CD4-positive, alpha-beta memory T cell (primary cell): ENCODE results near the gene COL1A2. TPM values are rescaled to one million over a fixed set of nuclear protein-coding genes. Genes with fewer than 3 reads are reported as not detected.

Source experiments
- CTCF ChIA-PET: fragments of 350-600 bp; sonication (Branson Sonifier 250); formaldehyde crosslinking; loops from one replicate; lab custom pipeline; 2021; ENCODE audit warnings: inconsistent platforms; ENCODE audit not compliant: partially characterized antibody; lab: Charles Lee
- POLR2A ChIA-PET: fragments of 350-600 bp; sonication (Branson Sonifier 250); formaldehyde crosslinking; loops from one replicate; lab custom pipeline; 2021; ENCODE audit not compliant: partially characterized antibody; lab: Charles Lee
- DNase-seq, 5 donors: peaks; one replicate each; pipeline versions ENCODE4 v3.0.0 to v3.0.0-alpha.2; 2020 to 2022; ENCODE audit warnings: mixed read lengths in 1 of 5
- H3K27ac ChIP-seq: one replicate; pipeline ENCODE4 v1.7.0; 2013; ENCODE audit warnings: low read depth, low read length
- H3K27me3 ChIP-seq: 2 replicates; pipeline ENCODE4 v1.7.0; 2013; ENCODE audit warnings: mild to moderate bottlenecking, low read length, moderate library complexity; ENCODE audit not compliant: insufficient read depth
- H3K36me3 ChIP-seq: 2 replicates; pipeline ENCODE4 v1.7.0; 2013; ENCODE audit warnings: mild to moderate bottlenecking, low read length, moderate library complexity; ENCODE audit not compliant: insufficient read depth
- H3K4me1 ChIP-seq: 2 replicates; pipeline ENCODE4 v1.7.0; 2013; ENCODE audit warnings: mild to moderate bottlenecking, low read length, moderate library complexity; ENCODE audit not compliant: insufficient read depth
- H3K4me3 ChIP-seq, 2 donors: one replicate each; pipeline ENCODE4 v1.7.0; 2013; ENCODE audit warnings: low read length in 2 of 2, mild to moderate bottlenecking in 1 of 2
- H3K9me3 ChIP-seq, 2 donors: one replicate each; pipeline ENCODE4 v1.7.0; 2013; ENCODE audit warnings: low read length in 2 of 2, control low read depth in 1 of 2; ENCODE audit not compliant: control insufficient read depth in 1 of 2
- H3K27ac Mint-ChIP-seq, 7 donors: one replicate each; pipeline ENCODE4 v1.8.0; 2020 to 2021; ENCODE audit warnings: mixed read lengths in 7 of 7, mild to moderate bottlenecking in 6 of 7, inconsistent platforms in 3 of 7, moderate library complexity in 3 of 7
- H3K27me3 Mint-ChIP-seq, 2 donors: one replicate each; pipeline ENCODE4 v1.8.0; 2020 to 2021; ENCODE audit warnings: mixed read lengths in 2 of 2
- H3K36me3 Mint-ChIP-seq, 2 donors: one replicate each; pipeline ENCODE4 v1.8.0; 2020 to 2021; ENCODE audit warnings: mixed read lengths in 2 of 2, inconsistent platforms in 1 of 2, mild to moderate bottlenecking in 1 of 2
- H3K4me1 Mint-ChIP-seq, 4 donors: one replicate each; pipeline ENCODE4 v1.8.0; 2020 to 2021; ENCODE audit warnings: mixed read lengths in 4 of 4, mild to moderate bottlenecking in 1 of 4
- H3K4me3 Mint-ChIP-seq, 8 donors: one replicate each; pipeline ENCODE4 v1.8.0; 2020 to 2021; ENCODE audit warnings: mixed read lengths in 8 of 8, mild to moderate bottlenecking in 7 of 8, moderate library complexity in 6 of 8, inconsistent platforms in 3 of 8
- H3K9me3 Mint-ChIP-seq, 8 donors: one replicate each; pipeline ENCODE4 v1.8.0; 2020 to 2021; ENCODE audit warnings: mixed read lengths in 8 of 8, mild to moderate bottlenecking in 5 of 8, inconsistent platforms in 3 of 8, moderate library complexity in 1 of 8
- intact Hi-C: fragments of 100-400 bp; cut with micrococcal nuclease; formaldehyde crosslinking; loops from one replicate; pipeline ENCODE4 v1.15.1; 2023
- polyA plus RNA-seq, 2 donors: library from polyadenylated mRNA; unstranded; fragments of 300-500 nt; fragmentation: Illumina TruSeq; gene quantifications; one replicate each; pipeline ENCODE4 v1.2.3, GENCODE V29; 2021
- total RNA-seq, 2 experiments: library from RNA; stranded (reverse); gene quantifications; one replicate each; pipeline ENCODE4 v1.2.3, GENCODE V29; 2021

COL1A2 gene
- total and polyA plus RNA-seq, 4 experiments from 2014 or later: not detected

DNA sequence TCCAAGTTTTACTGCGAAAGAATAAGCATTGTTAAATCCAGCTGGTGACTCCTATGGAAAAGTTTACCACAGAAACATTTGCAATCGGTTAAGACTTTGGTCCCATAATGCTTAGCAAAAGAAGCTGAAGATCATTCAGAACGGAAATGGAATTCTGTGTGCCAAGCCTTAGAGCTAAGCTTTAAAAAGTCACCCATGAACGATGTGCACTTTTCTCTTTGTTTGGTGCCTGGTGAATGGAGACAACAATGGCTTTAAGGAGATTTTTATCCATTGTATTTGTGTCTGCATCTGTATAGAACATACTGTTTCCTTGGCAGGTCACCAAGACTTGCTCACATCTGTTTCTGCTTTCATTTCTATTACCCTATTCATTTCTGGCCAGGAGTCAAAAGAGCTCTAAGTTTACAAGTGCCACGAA lies 26.3 kb upstream of the COL1A2 start:
- Mint-ChIP-seq H3K4me3 (no peak overlapping the region), H3K9me3 (peaks cover 0 to 6% (median 0%) of the 10 kb centered on the region in 8 donors), H3K36me3 (no peaks in the 10 kb centered on the region), H3K27me3 (peaks cover 6% of the 10 kb centered on the region in 2 donors), H3K27ac (no peak overlapping the region), H3K4me1 (no peaks in the 10 kb centered on the region)
- Histone ChIP-seq H3K27me3 (no peaks in the 10 kb centered on the region), H3K27ac (no peak overlapping the region), H3K4me3 (no peak overlapping the region), H3K4me1 (no peaks in the 10 kb centered on the region), H3K36me3 (no peaks in the 10 kb centered on the region), H3K9me3 (no peaks in the 10 kb centered on the region)
- intact Hi-C loops: no loop called here
- DNase-seq: no peak
- CTCF ChIA-PET: no interaction called here
- POLR2A ChIA-PET: no interaction called here

DNA sequence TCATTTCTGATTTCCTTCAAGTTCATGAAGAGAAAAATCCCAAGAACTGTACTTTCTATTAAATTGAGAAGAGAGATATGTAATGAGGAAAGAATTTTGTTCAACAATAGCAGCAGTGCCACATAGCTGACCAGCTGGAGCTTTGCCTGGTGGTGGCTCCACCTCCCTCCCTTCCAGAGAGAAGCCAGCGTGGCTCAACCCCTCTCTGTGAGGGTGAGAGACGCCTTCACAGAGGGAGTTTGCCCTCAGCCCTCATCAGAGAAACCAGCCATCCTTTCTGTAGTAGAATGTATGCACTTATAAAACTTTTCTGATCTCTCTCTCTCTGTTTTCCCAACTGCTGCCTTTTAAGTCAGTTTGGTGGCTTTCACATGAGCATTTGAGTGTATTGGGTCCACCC lies 20.5 kb upstream of the COL1A2 start:
- intact Hi-C loops: no loop called here
- Mint-ChIP-seq H3K36me3 (no peaks in the 10 kb centered on the region), H3K27ac (no peak overlapping the region), H3K4me3 (no peak overlapping the region), H3K4me1 (no peaks in the 10 kb centered on the region), H3K27me3 (peaks cover 6 to 14% of the 10 kb centered on the region in 2 donors), H3K9me3 (peaks cover 0 to 4% (median 0%) of the 10 kb centered on the region in 8 donors)
- H3K4me3 ChIP-seq: no peak overlapping the region
- H3K27ac ChIP-seq: no peak overlapping the region
- no peaks in the 10 kb centered on the region for H3K9me3 ChIP-seq
- H3K36me3 ChIP-seq: no peaks in the 10 kb centered on the region
- H3K4me1 ChIP-seq: no peaks in the 10 kb centered on the region
- no peaks in the 10 kb centered on the region for H3K27me3 ChIP-seq
- ChIA-PET CTCF (no interaction called here), POLR2A (no interaction called here)
- no peak for DNase-seq

DNA sequence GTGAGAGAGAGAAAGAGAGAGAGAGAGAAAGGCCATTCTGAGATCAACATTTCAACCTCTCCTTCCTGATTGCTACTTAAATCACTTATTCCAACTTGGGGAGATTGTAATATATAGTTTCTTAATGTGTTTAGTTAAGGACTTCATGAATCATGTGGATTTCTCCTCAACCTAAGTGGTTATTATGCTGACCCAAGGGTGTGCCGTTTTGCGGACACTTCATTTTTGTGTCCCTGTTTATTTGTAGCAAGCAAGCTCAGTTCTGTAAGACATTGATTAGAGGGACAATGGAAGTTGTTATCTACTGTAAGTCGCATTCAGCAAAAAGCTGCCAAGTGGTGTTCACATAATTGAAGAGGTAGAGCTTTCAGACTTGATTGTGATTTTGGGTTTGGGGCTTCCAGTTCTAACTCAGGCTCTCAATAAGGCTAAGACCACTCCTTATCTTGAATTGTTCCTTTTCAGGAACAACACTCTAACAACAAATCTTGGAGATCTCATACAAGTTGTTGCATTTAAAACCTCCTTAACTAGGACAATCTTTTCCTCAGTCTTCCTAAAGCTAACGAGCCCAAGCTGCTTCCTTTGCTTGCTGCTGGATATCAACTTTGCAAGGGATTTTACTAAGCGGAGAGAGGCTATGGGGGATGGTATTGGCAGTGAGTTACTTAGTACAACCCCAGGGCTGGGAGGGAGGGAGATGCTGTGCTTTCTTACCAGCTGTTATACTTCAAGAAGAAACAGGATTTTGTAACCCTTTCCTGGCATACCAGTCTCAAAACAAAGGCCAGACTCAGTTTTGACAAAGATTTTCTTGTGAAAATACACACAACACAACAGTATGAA lies 19.8 kb upstream of the COL1A2 start:
- no peaks in the 10 kb centered on the region for H3K9me3 ChIP-seq
- no peaks in the 10 kb centered on the region for H3K36me3 ChIP-seq
- DNase-seq: no peak
- no peaks in the 10 kb centered on the region for H3K27me3 ChIP-seq
- peaks cover 7 to 16% of the 10 kb centered on the region in 2 donors for H3K27me3 Mint-ChIP-seq
- H3K4me3 Mint-ChIP-seq: no peak overlapping the region
- ChIA-PET POLR2A (no interaction called here), CTCF (no interaction called here)
- H3K4me1 ChIP-seq: no peaks in the 10 kb centered on the region
- H3K4me1 Mint-ChIP-seq: no peaks in the 10 kb centered on the region
- H3K4me3 ChIP-seq: no peak overlapping the region
- peaks cover 0 to 4% (median 1%) of the 10 kb centered on the region in 8 donors for H3K9me3 Mint-ChIP-seq
- H3K27ac Mint-ChIP-seq: no peak overlapping the region
- intact Hi-C loops: no loop called here
- H3K36me3 Mint-ChIP-seq: no peaks in the 10 kb centered on the region
- no peak overlapping the region for H3K27ac ChIP-seq

DNA sequence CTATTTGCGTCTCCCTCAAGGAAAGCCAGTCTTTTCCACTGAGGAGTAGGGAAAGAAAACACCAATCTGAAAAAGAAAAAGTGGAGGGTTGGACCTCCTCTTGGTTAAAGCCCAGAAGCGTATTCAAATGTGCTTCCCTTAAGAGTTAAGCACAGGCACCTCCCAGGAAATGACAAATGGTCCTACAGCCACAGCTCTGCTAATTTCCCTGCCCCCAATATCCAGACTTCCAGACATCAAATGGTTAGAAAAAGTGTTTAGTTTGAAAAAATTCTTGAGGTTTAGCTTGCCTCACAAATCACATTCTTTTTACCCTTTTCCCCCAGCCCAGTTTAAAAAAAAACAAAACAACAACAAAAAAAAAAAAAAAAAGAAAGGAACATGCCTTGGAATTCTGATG lies 19.0 kb upstream of the COL1A2 start:
- Mint-ChIP-seq H3K4me1 (no peaks in the 10 kb centered on the region), H3K36me3 (no peaks in the 10 kb centered on the region)
- POLR2A ChIA-PET: no interaction called here

DNA sequence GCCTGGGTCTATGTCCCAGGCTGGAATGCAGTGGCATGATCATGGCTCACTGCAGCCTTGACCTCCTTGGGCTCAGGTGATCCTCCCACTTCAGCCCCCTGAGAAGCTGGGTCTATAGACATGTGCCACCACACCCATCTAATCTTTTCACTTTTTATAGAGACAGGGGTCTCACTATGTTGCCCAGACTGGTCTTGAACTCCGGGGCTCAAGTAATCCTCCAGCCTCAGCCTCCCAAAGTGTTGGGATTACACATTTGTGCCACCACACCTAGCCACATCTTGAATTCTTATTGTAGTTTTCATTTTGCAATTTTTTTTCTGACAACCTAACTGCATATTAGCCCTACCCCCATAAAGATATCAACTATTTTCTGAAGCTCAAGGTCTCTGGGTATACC lies 18.4 kb upstream of the COL1A2 start:
- Histone ChIP-seq H3K4me3 (no peak overlapping the region), H3K27ac (no peak overlapping the region), H3K27me3 (no peaks in the 10 kb centered on the region), H3K36me3 (no peaks in the 10 kb centered on the region), H3K4me1 (no peaks in the 10 kb centered on the region), H3K9me3 (no peaks in the 10 kb centered on the region)
- intact Hi-C loops: no loop called here
- Mint-ChIP-seq H3K4me3 (no peak overlapping the region), H3K27me3 (peaks cover 7 to 16% of the 10 kb centered on the region in 2 donors), H3K27ac (no peak overlapping the region), H3K36me3 (no peaks in the 10 kb centered on the region), H3K4me1 (no peaks in the 10 kb centered on the region), H3K9me3 (peaks cover 0 to 4% (median 1%) of the 10 kb centered on the region in 8 donors)
- POLR2A ChIA-PET: no interaction called here
- no peak for DNase-seq
- CTCF ChIA-PET: no interaction called here

More for the DNA sequence above, 19.0 kb upstream of the COL1A2 start:
- Mint-ChIP-seq H3K4me3 (no peak overlapping the region), H3K27me3 (peaks cover 7 to 16% of the 10 kb centered on the region in 2 donors), H3K9me3 (peaks cover 0 to 4% (median 1%) of the 10 kb centered on the region in 8 donors), H3K27ac (no peak overlapping the region)
- CTCF ChIA-PET: no interaction called here
- no peaks in the 10 kb centered on the region for H3K4me1 ChIP-seq
- H3K36me3 ChIP-seq: no peaks in the 10 kb centered on the region
- intact Hi-C loops: no loop called here
- no peak overlapping the region for H3K4me3 ChIP-seq
- no peak overlapping the region for H3K27ac ChIP-seq
- no peak for DNase-seq
- H3K27me3 ChIP-seq: no peaks in the 10 kb centered on the region
- no peaks in the 10 kb centered on the region for H3K9me3 ChIP-seq

DNA sequence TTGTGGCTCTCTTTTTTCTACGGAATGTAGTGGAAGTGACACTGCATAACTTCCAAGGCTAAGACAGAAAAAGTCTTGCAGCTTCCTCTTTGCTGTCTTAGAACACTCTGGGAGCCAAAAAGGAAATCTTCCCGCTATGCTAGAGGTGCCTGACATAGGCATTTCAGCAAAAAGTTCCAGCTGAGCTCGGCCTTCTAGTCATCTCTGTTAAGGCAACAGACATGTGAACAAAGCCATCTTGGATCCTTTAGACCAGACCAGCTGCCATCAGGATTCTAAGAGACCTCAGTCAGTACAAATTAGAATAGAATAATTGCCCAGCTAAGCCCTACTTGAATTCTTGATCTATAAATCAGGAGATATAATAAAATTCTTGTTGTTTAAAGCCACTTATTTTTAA lies 16.3 kb upstream of the COL1A2 start:
- no peaks in the 10 kb centered on the region for H3K4me1 ChIP-seq
- no peaks in the 10 kb centered on the region for H3K27me3 ChIP-seq
- intact Hi-C loops: no loop called here
- H3K27ac ChIP-seq: no peak overlapping the region
- H3K36me3 Mint-ChIP-seq: no peaks in the 10 kb centered on the region
- DNase-seq: no peak
- no peak overlapping the region for H3K4me3 Mint-ChIP-seq
- no peaks in the 10 kb centered on the region for H3K4me1 Mint-ChIP-seq
- ChIA-PET POLR2A (no interaction called here), CTCF (no interaction called here)
- no peaks in the 10 kb centered on the region for H3K9me3 ChIP-seq
- H3K27ac Mint-ChIP-seq: no peak overlapping the region
- no peak overlapping the region for H3K4me3 ChIP-seq
- no peaks in the 10 kb centered on the region for H3K36me3 ChIP-seq
- peaks cover 0 to 4% (median 0%) of the 10 kb centered on the region in 8 donors for H3K9me3 Mint-ChIP-seq
- peaks cover 5 to 10% of the 10 kb centered on the region in 2 donors for H3K27me3 Mint-ChIP-seq

DNA sequence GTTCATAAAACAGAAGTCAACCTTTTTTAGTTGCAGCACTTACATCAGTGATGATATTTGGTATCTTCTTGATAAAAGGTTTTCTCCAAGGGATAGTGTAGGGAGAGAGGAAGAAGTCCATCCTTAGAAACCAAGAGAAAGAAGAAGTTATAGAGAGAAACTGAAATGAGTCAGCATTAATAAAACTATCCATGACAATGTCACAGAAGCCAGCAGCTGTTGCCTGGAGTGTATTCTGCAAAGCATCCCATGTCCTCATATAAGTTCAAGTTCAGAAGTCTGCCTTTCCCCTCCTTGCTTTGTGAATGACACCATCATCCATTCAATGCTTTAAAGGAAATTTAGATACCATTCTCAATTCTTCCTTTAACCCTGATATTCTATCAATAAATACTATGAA lies 14.4 kb upstream of the COL1A2 start:
- peaks cover 0 to 4% (median 0%) of the 10 kb centered on the region in 8 donors for H3K9me3 Mint-ChIP-seq

More for the DNA sequence above, 14.4 kb upstream of the COL1A2 start:
- no peak for DNase-seq
- POLR2A ChIA-PET: no interaction called here
- H3K27me3 ChIP-seq: no peaks in the 10 kb centered on the region
- Mint-ChIP-seq H3K27me3 (peaks cover 2 to 3% of the 10 kb centered on the region in 2 donors), H3K36me3 (no peaks in the 10 kb centered on the region), H3K27ac (no peak overlapping the region), H3K4me1 (no peaks in the 10 kb centered on the region), H3K4me3 (no peak overlapping the region)
- H3K36me3 ChIP-seq: no peaks in the 10 kb centered on the region
- H3K27ac ChIP-seq: no peak overlapping the region
- H3K4me3 ChIP-seq: no peak overlapping the region
- CTCF ChIA-PET: no interaction called here
- H3K4me1 ChIP-seq: no peaks in the 10 kb centered on the region
- H3K9me3 ChIP-seq: no peaks in the 10 kb centered on the region
- intact Hi-C loops: no loop called here
